ENCODE results near the gene SLC22A23. TPM values are rescaled to one million over a fixed set of nuclear protein-coding genes. Genes with fewer than 3 reads are reported as not detected.
"Not testable (repeated sequence)": the region's sequence is repeated elsewhere in the genome, so short reads cannot be mapped to it uniquely, and the experiment has no call there.

SLC22A23 gene
- total RNA-seq, 1 donor from 2014 or later = 0.95 TPM

DNA sequence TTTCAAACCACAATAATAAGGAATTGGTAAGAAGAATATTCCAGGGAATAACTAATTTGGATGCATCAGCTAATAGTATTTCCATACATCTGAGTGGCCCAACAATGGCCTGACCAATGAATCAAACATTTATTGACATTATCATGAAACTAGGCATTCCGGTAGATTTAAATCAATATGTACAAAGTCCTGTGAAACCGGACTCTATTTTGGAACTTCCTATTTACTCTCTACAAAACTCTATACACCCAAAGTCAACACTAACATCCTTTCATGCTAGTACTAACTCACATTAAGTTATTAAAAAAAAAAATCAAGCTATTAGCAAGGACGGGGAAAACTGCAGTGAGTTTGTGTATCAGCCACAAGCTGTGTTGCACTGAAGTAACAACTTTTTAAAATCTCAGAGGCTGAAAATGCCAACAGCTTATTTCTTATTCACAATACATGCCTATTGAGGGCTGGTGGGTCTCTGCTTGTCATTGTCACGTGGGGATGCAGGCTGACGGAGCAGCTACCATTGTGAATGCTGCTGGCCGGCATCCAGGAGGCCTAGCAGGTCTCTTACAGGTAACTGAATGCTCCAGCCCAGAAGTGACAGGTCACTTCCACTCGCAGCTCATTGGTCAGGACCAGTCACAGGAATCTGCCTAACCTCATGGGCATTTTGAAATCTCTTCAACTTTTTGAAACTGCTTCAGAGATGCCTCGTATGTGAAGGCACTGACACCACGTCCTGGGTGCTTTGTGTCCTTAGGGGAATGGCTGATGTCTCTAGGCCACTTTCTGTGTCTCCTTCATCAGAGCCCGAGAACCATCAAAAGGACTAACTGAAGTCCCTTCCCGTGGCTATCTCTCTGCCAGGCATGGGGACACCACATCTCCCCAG is 76.3 kb downstream of the SLC22A23 start:
- Mint-ChIP-seq H3K4me3 (no peak overlapping the region), H3K9me3 (no peaks in the 10 kb centered on the region), H3K36me3 (ENCODE audit: low read depth) (no peaks in the 10 kb centered on the region), H3K27me3 (peaks cover 23% of the 10 kb centered on the region), H3K4me1 (peaks cover 12% of the 10 kb centered on the region), H3K27ac (no peak overlapping the region)
- DNase-seq = no peak
- intact Hi-C loops (cut with micrococcal nuclease) = no loop called here
- ChIA-PET POLR2A (no interaction called here), CTCF (no interaction called here)
- TF ChIP-seq, protein P1, sequence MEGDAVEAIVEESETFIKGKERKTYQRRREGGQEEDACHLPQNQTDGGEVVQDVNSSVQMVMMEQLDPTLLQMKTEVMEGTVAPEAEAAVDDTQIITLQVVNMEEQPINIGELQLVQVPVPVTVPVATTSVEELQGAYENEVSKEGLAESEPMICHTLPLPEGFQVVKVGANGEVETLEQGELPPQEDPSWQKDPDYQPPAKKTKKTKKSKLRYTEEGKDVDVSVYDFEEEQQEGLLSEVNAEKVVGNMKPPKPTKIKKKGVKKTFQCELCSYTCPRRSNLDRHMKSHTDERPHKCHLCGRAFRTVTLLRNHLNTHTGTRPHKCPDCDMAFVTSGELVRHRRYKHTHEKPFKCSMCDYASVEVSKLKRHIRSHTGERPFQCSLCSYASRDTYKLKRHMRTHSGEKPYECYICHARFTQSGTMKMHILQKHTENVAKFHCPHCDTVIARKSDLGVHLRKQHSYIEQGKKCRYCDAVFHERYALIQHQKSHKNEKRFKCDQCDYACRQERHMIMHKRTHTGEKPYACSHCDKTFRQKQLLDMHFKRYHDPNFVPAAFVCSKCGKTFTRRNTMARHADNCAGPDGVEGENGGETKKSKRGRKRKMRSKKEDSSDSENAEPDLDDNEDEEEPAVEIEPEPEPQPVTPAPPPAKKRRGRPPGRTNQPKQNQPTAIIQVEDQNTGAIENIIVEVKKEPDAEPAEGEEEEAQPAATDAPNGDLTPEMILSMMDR (IDR thresholded peaks at IDR 0.05) = no peak
- ATAC-seq (ENCODE audit: low read depth) = no peak

DNA sequence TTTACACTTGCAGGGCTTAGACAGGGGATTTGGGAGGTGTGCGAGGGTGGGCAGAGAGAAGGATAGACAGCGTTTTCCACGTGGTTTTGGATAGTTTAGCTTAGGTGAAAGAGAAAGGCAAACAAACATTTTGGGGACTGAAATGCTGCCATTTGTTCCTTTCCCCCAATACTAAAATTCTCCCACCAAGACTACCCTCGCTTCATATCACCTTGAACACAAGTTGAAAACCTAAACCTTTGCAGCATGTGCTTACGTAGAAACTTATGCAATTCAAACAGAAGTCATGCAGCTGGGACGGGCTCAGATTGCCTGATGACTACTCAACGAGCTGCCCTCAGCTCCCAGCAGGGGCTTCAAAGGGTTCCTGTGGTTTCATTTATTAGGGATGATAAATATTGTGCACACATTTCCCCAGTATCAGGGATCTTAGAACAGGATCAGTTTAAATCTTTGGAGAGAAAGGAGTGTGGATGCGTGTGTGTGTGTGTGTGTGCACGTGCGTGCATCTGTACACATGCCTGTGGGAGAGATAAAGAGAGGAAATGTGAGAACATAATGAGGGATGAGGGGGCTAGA is 77.3 kb downstream of the SLC22A23 start:
- no peak for ATAC-seq (ENCODE audit: low read depth)
- no peak overlapping the region for H3K4me3 Mint-ChIP-seq
- no peak for DNase-seq
- H3K9me3 Mint-ChIP-seq = no peaks in the 10 kb centered on the region
- peaks cover 18% of the 10 kb centered on the region for H3K27me3 Mint-ChIP-seq
- peaks cover 7% of the 10 kb centered on the region for H3K4me1 Mint-ChIP-seq
- TF ChIP-seq, protein P1 (IDR thresholded peaks at IDR 0.05) = no peak
- no peaks in the 10 kb centered on the region for H3K36me3 Mint-ChIP-seq (ENCODE audit: low read depth)
- ChIA-PET POLR2A (no interaction called here), CTCF (no interaction called here)
- H3K27ac Mint-ChIP-seq = no peak overlapping the region
- intact Hi-C loops (cut with micrococcal nuclease) = no loop called here

DNA sequence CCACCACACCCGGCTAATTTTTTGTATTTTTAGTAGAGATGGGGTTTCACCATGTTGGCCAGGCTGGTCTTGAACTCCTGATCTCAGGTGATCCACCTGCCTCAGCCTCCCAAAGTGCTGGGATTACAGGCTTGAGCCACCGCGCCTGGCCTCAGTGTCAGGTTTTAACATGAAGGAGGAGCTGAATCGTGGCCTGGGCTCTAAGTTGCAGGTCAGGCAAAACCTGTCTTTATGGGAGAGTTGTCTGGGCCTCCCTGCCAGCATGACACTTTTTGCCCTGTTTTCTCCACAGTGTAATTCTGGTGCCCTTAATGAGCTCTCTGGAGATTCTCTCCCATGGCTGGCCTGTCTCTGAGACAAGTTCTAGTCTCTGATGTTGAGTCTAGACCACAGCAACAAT is 78.0 kb downstream of the SLC22A23 start:
- CTCF ChIA-PET; intact Hi-C loops (cut with micrococcal nuclease); H3K4me3 Mint-ChIP-seq; H3K4me1 Mint-ChIP-seq; H3K9me3 Mint-ChIP-seq; DNase-seq; ATAC-seq (ENCODE audit: low read depth); H3K36me3 Mint-ChIP-seq (ENCODE audit: low read depth); POLR2A ChIA-PET; H3K27ac Mint-ChIP-seq: not testable (repeated sequence)
- H3K27me3 Mint-ChIP-seq = peaks cover 21% of the 10 kb centered on the region

DNA sequence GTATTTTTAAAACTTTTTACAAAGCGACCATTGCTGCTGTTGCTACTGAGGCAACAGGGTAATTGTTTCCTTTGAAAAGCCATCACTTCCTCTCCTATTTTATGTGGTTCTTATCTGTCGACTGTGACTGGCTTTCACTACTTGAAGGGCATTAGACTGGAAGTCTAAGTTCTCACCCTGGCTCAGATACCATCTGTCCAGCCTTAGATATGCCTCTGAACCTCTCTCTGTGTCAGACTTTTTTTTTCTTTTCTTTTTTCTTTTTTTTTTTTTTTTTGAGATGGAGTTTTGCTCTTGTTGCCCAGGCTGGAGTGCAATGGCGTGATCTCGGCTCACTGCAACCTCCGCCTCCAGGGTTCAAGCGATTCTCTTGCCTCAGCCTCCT is 78.5 kb downstream of the SLC22A23 start:
- H3K27ac Mint-ChIP-seq; H3K4me1 Mint-ChIP-seq; POLR2A ChIA-PET; intact Hi-C loops (cut with micrococcal nuclease); H3K4me3 Mint-ChIP-seq; H3K36me3 Mint-ChIP-seq (ENCODE audit: low read depth); ATAC-seq (ENCODE audit: low read depth); DNase-seq; CTCF ChIA-PET; H3K9me3 Mint-ChIP-seq: not testable (repeated sequence)
- peaks cover 21% of the 10 kb centered on the region for H3K27me3 Mint-ChIP-seq

DNA sequence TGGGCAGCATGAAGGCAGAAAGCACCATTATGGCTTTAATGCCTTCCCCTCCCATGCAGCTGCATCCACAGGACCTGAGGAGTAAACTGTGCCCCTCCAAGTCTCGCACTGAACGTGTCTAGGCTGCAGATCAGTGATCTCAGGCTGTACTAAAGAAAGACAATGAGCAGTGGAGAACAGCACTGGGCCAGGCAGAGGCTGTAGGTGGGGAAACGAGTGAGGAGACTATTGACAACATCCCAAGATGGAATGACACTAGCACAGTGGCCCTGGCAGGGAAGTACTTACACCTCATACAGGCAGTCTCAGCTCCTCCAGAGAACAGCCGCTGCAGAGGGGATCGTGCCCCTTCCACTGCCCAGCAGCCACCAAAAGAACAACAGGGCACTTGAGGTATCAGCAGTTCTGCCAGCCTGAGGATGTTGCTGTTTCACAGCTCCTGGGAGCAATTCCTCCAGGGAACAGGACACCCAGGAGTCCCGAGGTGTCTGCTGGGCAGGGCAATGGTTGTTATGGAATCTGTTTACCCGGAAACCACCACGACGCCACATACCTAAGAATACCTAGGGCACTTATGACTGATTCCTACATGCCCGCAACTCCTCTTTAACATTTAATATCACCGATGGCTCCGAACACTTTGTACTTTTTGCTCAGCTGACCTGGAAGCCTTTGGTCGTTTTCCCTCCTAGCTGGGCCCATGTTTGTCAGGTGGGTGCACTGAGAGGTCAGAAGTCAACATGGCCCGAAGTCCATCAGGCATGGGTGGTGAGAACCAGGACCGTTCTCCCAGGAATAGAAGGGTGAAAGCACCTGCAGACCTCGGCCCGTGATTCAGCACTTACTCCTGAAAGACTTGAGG is 79.1 kb downstream of the SLC22A23 start:
- POLR2A ChIA-PET = no interaction called here

More for the DNA sequence above, 79.1 kb downstream of the SLC22A23 start:
- intact Hi-C loops (cut with micrococcal nuclease) = no loop called here
- TF ChIP-seq, protein P1 (IDR thresholded peaks at IDR 0.05) = no peak
- ATAC-seq (ENCODE audit: low read depth) (no peak), DNase-seq (no peak)
- peaks cover 3% of the 10 kb centered on the region for H3K4me1 Mint-ChIP-seq
- no peaks in the 10 kb centered on the region for H3K9me3 Mint-ChIP-seq
- CTCF ChIA-PET = no interaction called here
- H3K27ac Mint-ChIP-seq = no peak overlapping the region
- H3K36me3 Mint-ChIP-seq (ENCODE audit: low read depth) = no peaks in the 10 kb centered on the region
- H3K4me3 Mint-ChIP-seq = no peak overlapping the region
- H3K27me3 Mint-ChIP-seq = peaks cover 19% of the 10 kb centered on the region

Measured in activated B cell treated with CpG ODN at 0.5 μM for 24 hours (primary cell).